ENCODE results near the gene DNASE1.
"Not testable (repeated sequence)": the region's sequence is repeated elsewhere in the genome, so short reads cannot be mapped to it uniquely, and the experiment has no call there.

Gene DNASE1

GRCh38 chr16:3654249-3654991 lies at the start of gene DNASE1:
Gene DNASE1 (plus strand): TSS chr16:3654691. CDS start chr16:3655374, 683 bp downstream.
- no peak for DNase-seq

GRCh38 chr16:3606441-3606840 lies 48.0 kb upstream of the DNASE1 start:
- no peak for DNase-seq

- DNase-seq: no peak
Measured at GRCh38 chr16:3607161-3607560, 47.3 kb upstream of the DNASE1 start.

- DNase-seq: no peak
Measured at GRCh38 chr16:3607634-3608033, 46.9 kb upstream of the DNASE1 start.

- no peak for DNase-seq
Measured at GRCh38 chr16:3608069-3608468, 46.4 kb upstream of the DNASE1 start.

- DNase-seq: not testable (repeated sequence)
Measured at GRCh38 chr16:3608976-3609375, 45.5 kb upstream of the DNASE1 start.

GRCh38 chr16:3609895-3610697 lies 44.4 kb upstream of the DNASE1 start:
- no peak for DNase-seq

GRCh38 chr16:3610698-3611145 lies 43.8 kb upstream of the DNASE1 start:
- DNase-seq: no peak

- DNase-seq: peak; percentile 72
Measured at GRCh38 chr16:3611146-3611975, 43.1 kb upstream of the DNASE1 start, which contains the start of gene SLX4. Gene SLX4 (minus strand): TSS chr16:3611606. CDS start chr16:3608964, 2,642 bp downstream.

- DNase-seq: no peak
Measured at GRCh38 chr16:3612510-3613466, 41.7 kb upstream of the DNASE1 start.

GRCh38 chr16:3618769-3619141 lies 35.7 kb upstream of the DNASE1 start:
- DNase-seq: no peak

- DNase-seq: no peak
Measured at GRCh38 chr16:3623642-3624041, 30.8 kb upstream of the DNASE1 start.

- no peak for DNase-seq
Measured at GRCh38 chr16:3625331-3625730, 29.2 kb upstream of the DNASE1 start.

- no peak for DNase-seq
Measured at GRCh38 chr16:3625911-3626732, 28.4 kb upstream of the DNASE1 start.

GRCh38 chr16:3637371-3637923 lies 17.0 kb upstream of the DNASE1 start:
- DNase-seq: no peak

GRCh38 chr16:3638916-3639644 lies 15.4 kb upstream of the DNASE1 start:
- no peak for DNase-seq

GRCh38 chr16:3640207-3640606 lies 14.3 kb upstream of the DNASE1 start:
- no peak for DNase-seq

GRCh38 chr16:3640632-3641501 lies 13.6 kb upstream of the DNASE1 start:
- DNase-seq: no peak

All from NCI-H748 treated with DMSO at 0.1 percent for 48 hours (cell line).